HG02840 (cell line): ENCODE data around the gene CNOT1.
"Not testable (repeated sequence)": the region's sequence is repeated elsewhere in the genome, so short reads cannot be mapped to it uniquely, and the experiment has no call there.

Experiments
- ATAC-seq: cut with Tn5 transposase; IDR thresholded peaks from one replicate; pipeline ENCODE4 v1.9.1; 2021; ENCODE audit warnings: mild to moderate bottlenecking, moderate library complexity, moderate number of reproducible peaks; ENCODE audit not compliant: unreplicated experiment, low FRiP score

The CNOT1 gene

GRCh38 chr16:58492066-58492465, 137.6 kb downstream of the CNOT1 start:
- ATAC-seq = no peak

DNA sequence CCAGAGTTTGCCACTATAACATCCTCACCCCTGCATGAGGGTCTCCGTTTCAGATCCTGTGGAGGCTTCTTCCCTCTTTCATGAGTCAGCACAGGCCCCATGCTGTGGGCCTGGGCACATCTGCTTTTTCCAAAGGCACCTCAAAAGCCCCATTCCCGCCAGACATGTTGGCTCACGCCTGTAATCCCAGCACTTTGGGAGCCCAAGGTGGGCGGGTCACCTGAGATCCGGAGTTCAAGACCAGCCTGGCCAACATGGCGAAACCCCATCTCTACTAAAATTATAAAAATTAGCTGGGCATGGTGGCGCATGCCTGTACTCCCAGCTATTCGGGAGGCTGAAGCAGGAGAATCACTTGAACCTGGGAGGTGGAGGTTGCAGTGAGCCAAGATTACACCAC, 139.1 kb downstream of the CNOT1 start:
- ATAC-seq = not testable (repeated sequence)

DNA sequence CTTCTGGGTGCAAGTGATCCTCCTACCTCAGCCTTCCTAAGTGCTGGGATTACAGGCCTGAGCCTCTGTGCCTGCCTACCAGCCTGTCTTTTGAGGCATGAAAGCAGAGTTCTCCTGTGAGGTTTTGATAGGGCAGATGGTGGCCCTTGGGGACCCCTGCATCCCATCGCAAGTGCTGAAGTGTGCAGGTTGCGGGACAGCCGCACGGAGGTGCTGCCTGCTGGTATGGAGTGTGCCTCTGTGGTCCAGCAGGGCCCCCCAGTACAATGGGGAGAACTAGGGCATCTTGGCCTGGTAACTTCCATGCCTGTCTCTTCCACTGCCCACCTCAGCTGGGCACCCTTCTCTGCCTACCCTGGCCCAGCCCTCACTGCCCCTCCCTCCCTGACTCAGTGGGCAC, 139.6 kb downstream of the CNOT1 start:
- no peak for ATAC-seq

- ATAC-seq = no peak
Measured at GRCh38 chr16:58488531-58488930, 141.1 kb downstream of the CNOT1 start.

DNA sequence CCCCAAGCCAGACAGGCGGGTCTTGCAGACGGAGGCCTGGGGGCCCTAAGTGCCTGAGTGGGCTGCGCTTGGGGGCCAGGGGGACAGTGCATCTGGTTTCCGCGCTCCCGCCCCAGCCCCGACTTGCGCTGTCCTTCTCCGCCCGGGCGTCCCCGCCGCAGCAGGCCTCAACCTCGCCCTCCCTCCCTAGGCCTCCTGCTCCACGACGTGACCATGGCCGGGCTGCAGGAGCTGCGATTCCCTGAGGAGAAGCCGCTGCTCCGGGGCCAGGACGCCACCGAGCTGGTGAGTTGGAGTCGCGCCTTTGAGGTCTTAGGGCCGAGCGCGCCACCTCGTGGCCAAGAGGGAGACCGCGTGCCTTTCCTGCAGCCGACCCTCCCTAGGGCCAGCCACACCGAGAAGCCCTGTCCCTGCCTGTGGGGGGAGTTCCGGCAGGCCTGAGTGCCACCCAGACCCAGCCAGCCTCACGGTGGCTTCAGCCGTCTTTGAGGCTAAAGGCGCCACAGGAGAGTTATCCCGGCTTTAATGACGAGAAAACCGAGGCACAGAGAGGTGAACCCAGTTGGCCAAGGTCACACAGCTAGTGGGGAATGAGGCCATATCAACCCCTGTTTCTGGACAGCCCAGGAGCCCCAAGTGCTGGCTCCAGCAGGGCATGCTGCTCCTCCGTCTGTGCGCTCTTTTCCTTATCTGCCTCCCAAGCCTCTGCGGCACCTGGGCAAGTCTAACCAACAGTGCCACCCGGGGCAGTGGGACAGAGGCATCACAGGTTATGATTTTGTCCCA, 141.9 kb downstream of the CNOT1 start:
- no peak for ATAC-seq

DNA sequence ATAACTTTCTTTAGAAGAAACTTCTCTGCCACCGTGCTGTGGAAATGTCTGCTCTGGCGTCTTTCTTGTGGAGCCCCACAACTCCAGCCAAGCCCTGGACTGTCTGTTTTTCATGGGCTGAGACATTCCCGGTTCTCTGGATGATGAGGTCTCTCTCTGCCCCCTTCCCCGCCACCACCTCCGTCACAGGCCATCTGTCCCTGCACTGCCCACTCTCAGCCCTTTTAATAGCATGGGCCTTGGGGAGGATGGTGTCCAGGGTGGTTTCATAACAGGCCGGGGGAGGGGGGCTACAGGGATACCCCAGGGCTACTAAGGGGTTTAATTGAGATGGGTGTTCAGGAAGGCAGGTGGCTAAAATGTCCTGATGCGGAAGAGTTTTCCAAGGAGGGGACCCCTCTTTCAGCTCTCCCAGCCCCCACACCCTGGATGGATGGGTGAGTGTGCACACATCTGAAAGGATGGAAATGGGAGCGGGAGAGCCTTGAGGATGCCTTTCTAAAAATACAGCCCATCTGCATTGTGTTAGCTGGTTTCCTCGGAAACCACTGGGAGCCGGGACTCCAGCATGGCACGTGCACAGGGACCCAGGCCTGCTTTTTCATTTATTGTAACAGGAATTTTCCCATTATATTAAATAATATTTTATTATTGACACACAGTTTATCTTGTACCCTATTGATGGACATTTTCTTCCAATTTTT, 144.3 kb downstream of the CNOT1 start:
- ATAC-seq = no peak

GRCh38 chr16:58481931-58482330, 147.7 kb downstream of the CNOT1 start:
- no peak for ATAC-seq

GRCh38 chr16:58481226-58481869, 148.3 kb downstream of the CNOT1 start:
- no peak for ATAC-seq

- ATAC-seq = no peak
Measured at GRCh38 chr16:58478427-58478826, 151.2 kb downstream of the CNOT1 start.

DNA sequence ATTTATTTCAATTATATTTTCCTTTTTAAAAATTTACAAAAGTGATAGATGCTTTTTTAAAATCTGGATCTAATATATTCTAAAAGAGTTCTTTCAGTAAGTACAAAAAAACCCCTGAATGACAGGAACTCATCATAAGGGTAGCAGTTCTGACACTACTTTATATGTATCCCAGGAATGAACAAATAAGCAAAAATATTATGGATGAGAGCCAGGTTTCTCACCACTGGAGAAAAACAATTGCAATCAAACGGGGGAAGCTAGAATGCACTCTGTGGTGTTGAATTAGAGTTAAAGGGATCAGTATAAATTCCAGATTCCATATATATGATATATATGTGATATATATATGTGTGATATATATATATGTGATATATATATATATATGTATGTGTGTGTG, 152.8 kb downstream of the CNOT1 start:
- no peak for ATAC-seq

- no peak for ATAC-seq
Measured at GRCh38 chr16:58475091-58475619, 154.5 kb downstream of the CNOT1 start.

DNA sequence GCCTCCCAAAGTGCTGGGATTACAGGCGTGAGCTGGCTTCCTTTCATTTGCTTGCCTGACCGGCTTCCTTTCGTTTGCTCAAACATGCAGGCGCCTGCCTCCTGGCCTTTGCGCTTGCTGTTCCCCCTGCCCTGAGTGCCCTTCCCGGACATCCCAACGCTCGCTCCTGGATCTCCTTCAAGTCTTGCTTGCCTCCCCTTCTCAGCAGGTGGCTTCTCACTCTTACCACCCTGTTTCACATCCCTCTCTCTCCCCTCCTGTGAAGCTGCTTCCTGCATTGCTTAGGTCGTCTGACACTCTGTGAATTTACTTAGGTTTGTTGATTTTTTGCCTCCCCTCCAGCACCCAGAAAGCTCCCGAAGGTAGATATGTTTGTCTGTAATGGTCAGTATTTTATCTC, 155.3 kb downstream of the CNOT1 start:
- no peak for ATAC-seq

GRCh38 chr16:58472827-58473226, 156.8 kb downstream of the CNOT1 start:
- no peak for ATAC-seq

DNA sequence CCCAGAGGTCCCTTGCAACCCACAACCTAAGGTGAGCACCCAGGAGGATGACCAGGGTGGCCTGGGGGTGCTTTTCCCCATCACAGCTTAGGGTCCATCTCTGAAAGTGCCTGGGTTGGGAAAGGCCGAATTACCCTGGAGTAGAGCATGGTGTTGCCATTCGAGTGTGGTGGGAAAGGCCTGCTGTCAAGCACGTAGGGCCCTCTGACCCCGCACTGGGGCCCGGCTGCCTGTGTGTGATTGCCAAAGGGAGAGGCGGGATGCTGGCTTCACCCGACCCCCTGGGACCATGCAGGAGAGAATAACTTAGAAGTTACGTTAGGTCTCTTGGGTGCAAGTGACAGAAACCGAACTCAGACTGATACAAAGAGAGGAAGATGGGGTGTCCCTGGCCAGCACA, 157.4 kb downstream of the CNOT1 start:
- ATAC-seq = no peak

DNA sequence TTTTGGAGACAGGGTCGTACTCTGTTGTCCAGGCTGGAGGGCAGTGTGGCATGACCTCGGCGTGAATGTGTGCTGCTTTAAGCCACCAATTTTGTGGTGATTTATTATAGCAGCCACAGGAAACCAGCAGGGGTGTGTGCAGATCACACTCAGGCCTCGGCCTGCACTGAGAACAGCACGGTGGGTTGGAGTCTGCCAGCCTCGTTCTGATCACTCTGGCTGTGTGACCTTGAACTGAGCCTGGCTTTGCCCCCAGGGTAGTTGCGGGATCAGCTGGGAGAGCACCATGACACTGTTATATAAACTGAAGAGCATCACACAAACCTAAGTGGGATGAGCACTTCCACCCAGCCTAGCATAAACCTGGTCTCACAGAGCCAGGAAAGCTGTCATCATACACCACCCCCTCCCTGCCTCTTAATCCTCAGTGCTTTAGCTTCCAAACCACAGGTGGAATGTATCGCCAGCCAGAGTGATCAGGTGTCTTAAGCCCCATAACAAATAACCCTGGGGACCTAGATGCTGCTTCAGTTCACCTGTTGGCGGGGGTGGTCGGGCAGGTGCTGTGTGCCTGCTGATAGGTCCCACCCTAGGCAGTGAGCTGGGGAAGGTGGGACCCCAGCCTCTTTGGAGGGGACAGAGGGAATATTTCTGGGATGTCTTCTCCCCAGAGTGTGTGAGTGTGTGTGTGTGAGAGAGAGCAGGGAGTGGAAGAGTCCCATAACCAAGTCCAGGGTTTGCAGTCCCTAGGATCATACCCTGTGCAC, 158.2 kb downstream of the CNOT1 start:
- ATAC-seq = no peak
